Measurements from ENCODE around the gene FRYL.
"Not testable (repeated sequence)": the region's sequence is repeated elsewhere in the genome, so short reads cannot be mapped to it uniquely, and the experiment has no call there.

Gene FRYL

DNA sequence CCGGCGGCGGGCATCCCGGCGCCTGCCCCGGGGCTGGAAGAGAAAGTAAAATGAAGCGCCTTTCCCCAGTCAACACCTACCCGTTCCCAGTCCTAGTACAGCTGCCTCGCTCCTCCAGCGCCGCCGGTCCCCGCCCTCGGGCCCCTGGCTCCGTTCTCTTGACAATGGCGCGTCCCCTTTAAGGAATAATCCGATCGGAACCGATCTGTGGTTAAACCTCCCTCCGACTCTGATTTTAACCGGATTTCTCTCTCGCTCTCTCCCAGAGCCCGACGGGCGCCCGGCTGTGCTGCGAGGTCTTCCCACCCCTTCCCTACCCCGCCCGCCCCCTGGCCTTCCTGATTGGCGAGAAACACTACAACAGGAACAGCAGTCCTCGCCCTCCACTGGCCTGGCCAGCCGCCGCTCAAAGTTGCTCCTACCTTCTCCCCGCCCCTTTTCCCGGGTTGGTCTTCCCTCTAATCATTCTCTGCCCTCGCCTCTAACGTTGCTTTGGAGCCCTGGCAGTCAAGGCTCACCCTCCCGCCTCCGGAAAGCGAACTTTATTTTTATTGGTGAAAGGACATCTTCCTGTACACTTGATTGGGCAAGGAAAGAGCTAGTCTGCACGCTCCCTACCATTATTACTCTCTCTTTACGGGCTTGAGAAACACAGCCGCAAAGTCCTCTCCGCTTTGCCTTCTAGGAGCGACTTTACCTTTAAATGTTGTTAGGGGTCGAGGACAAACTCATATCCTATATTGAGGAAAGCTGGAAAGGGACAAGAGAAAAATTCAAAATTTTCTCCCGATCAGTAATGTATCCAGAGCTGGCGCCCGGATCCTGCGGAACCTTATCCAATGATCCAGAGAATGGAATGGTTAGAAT is at the start of gene FRYL:
Gene FRYL, minus strand, starts transcription at position 282 of the 867 bp plus-strand sequence. CDS start 145,869 bp downstream, outside the sequence.
- peak; percentile 100 for DNase-seq

DNA sequence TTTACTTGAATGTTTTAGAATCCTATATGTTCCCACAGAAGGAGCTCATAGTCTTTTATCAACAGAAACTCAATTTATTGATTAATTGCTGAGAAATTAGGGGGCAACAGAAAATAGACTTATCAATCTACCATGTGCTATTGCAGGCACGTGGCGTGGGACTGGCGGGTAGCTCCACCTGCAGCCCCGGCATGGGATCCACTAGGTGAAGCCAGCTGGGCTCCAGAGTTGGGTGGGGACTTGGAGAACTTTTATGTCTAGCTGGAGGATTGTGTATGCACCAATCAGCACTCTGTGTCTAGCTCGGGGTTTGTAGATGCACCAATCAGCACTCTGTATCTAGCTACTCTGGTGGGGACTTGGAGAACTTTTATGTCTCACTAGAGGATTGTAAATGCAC is 47.5 kb upstream of the FRYL start:
- DNase-seq: no peak

DNA sequence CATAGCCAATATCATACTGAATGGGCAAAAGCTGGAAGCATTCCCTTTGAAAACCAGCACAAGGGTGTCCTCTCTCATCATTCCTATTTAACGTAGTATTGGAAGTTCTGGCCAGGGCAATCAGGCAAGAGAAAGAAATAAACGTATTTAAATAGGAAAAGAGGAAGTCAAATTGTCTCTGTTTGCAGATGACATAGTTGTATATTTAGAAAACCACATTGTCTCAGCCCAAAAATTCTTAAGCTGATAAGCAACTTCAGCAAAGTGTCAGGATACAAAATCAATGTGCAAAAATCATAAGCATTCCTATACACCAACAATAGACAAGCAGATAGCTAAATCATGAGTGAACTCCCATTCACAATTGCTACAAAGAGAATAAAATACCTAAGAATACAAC is 41.4 kb upstream of the FRYL start:
- DNase-seq: not testable (repeated sequence)

DNA sequence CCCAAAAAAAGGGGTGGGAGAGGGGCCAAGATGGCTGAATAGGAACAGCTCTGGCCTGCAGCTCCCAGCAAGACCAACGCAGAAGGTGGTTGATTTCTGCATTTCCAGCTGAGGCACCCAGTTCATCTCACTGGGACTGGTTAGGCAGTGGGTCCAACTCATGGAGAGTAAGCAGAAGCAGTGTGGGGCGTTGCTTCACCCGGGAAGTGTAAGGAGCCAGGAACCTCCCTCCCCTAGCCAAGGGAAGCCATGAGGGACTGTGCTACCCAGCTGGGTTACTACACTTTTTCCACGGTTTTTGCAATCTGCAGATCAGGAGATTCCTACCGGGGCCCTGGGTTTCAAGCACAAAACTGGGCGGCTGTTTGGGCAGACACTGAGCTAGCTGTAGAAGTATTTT is 36.9 kb upstream of the FRYL start:
- DNase-seq: no peak

DNA sequence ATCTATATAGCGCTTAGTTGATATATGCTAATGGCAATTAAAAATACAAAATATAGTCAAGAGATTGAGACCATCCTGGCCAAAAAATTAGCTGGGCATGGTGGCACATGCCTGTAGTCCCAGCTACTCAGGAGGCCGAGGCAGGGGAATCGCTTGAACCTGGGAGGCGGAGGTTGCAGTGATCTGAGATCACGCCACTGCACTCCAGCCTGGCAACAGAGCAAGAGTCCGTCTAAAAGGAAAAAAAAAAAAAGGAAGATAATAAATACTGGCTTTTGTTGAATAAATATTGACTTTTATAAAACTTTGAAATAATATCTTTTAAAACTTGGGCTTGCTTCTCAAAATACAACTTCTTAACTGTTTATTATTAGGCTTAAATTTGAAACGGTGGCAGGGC is 36.2 kb upstream of the FRYL start:
- not testable (repeated sequence) for DNase-seq

DNA sequence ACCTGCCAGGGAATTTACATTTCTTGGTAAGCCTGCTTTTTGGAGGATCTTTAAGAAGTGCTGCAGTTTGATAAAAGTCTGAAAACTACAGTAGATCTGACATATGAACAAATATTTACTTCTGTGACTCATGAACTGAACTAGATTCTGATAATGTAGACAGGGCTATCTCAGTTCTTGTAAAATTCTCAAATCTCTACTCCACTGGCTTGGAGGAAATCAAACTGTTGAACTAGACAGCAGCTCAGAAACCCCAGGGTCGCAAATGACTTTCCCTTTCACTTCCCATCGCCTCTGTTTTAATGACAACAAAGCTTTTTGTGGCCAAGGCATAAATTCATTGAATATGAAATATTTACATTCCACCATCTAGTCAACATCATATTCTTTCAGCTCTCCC is 35.4 kb upstream of the FRYL start:
- DNase-seq: peak; percentile 26

DNA sequence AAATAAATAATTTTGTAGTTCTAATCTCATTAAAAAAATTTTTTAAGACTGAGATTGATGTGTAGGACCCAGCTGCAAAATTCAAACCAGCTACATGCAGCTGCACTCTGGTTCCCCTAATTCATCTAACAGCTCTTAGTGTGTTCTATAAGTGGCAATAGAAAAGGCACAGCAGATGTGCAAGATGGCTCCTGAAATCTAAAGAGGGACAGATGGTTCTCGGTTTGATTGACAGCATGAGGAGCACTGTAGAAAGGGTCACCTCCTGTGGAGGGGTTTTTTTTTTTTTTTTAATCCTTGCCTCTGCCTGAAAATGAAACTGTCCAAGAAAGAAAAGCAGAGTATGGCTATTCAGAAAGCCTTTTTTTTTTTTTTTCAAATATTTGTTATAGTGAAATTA is 33.9 kb upstream of the FRYL start:
- no peak for DNase-seq

DNA sequence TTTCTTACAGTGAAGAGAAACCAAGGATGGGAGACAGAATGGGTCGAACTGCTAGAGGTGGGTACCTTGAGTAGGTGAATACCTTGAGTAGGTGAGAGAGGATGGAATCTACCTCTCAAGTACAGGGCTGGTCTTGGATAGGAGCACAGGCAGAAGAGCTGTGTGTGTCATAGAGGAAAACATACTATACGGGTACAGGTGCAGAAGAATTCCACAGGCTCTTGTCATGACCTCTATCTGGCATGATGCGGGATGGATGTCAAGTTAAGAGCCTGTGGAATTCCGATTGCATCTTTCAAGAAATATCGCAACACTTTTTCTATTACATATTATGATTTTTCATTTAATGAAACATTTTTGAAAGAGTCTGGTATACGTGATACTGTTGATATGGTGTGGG is 32.8 kb upstream of the FRYL start:
- no peak for DNase-seq

DNA sequence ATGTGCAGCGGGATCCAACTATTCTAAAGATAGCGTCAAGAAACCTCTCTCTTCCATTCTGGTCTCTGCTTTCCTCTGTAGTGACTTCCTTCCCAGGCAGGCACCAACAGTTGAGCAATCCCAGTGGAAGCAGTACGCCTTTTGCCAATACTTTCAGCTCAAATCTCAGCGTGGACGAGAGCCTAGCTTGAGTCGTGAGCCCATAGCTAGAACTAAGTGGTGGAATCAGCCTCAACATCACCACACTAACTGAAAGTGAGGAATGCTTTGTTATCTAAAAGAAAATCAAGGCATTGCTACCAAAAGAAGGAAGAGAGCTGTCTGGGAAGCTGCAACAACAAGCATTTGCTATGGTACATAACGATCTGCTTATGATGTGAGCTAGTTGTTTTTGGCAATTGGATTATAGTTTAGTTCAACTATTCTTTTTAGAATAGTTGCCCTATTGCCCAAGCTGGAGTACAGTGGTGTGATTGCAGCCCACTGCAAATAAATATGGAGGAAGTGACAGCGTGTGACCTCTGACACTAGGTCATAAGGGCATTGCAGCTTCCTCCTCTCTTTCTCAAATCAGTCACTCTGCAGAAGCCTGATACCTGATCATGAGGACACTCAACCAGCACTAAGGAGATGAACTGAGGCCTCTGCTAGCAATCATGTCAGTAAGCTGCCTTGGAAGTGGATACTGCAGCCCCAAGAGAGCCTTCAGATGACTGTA is 24.7 kb upstream of the FRYL start:
- DNase-seq: peak; percentile 64

DNA sequence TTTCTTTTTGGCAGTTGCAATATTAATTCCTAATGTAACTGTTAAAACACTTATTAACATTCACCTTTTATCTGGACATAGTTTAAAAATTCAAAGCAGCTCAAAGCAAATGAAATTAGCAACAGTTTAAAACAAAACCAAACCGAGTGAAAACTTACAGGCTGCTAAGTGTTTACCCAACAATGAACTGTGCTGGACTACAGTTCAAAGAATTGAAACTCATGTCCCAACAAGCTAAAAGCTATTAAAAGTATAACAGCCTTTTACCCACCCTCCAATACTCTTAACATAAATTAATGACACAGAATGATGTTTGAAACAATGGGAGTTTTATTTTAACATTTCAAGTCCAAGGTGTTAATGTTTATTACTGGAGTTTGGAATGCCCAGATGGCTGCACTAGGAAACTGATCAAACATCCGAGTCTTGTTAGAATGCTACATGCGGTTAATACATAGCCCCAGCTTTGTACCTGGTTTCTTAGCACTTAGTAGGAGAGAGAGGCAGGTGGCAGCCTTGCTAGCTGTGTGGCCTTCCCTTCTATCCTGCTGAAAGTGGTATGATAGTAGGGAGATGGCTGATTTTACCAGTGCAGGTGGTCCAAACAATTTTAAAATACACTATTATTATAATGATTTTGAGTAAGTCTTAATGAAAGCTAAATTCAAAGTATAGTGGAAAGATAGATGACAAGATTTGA is 21.1 kb upstream of the FRYL start:
- DNase-seq: no peak

DNA sequence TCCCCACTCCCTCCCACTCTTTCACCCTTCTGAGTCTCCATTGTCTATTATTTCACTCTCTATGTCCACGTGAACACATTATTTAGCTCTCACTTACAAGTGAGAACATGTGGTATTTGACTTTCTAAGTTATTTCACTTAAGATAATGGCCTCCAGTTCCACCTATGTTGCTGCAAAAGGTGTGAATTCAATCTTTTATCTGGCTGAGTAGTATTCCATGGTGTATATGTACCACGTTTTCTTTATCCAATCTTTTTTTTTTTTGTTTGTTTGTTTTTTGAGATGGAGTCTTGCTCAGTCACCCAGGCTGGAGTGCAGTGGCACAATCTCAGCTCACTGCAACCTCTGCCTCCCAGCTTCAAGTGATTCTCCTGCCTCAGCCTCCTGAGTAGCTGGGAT is 20.1 kb upstream of the FRYL start:
- DNase-seq: not testable (repeated sequence)

DNA sequence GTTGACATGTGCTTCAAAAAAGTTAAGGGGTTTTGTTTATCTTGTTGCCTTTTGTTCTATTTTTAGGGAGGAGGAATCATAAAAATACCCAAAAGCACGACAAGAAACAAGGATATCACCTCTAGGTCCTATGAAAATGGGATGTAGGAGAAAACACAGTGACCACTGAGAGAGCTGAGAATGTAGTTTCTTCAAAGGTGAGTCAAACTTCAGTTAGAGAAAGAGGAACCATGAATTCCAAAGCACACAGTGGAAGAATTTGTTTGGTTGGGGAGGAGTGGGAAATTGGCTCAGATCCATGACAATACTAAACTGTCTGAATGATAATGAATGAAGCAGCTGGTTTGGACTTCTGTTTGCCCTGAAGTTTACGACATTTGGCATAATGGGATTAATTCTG is 19.1 kb upstream of the FRYL start:
- no peak for DNase-seq

DNA sequence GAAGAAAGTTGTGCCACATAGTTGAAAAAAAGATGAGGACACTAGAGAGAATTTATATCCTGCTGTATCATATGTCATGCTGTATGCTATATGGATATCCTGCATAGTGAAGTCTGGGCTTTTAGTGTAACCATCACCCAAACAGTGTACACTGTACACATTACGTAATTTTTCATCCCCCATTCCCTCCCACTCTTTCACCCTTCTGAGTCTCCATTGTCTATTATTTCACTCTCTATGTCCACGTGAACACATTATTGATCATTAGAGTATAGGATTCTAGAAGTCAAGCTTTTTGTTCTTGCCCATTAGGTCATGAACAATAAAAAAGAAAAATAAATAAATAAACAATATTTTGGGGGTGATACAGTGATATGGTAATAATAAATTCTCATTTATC is 18.0 kb upstream of the FRYL start:
- no peak for DNase-seq

DNA sequence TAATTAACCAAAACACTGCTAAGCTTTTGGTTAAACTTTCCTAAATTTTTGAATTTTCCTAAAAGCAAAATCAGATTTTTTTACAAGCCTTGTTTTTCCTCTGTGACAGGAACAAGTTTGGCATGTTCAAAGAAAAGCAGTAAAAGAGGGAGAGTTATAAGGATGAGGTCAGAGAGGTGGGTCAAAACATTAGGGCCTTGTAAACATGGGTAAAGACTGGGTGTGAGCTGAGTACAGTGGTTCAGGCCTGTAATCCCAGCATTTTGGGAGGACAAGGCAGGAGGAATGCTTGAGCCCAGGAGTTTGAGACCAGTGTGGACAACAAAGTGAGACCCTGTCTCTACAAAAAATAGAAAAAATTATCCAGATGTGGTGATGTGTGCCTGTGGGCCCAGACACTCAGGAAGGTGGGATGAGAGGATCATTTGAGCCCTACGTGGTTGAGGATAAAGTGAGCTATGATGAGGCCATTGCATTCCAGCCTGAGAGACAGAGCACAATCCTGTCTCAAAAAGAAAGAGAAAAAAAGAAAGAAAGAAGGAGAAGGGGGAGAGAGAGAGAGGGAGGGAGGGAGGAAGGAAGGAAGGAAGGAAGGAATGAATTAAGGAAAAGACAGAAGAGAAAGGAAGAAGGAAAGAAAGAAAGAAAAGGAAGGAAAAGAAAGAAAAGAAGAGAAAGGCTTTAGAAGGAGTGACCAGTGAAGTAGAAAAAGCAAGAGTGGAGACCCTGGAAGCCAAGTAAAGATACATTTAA is 17.0 kb upstream of the FRYL start:
- no peak for DNase-seq

DNA sequence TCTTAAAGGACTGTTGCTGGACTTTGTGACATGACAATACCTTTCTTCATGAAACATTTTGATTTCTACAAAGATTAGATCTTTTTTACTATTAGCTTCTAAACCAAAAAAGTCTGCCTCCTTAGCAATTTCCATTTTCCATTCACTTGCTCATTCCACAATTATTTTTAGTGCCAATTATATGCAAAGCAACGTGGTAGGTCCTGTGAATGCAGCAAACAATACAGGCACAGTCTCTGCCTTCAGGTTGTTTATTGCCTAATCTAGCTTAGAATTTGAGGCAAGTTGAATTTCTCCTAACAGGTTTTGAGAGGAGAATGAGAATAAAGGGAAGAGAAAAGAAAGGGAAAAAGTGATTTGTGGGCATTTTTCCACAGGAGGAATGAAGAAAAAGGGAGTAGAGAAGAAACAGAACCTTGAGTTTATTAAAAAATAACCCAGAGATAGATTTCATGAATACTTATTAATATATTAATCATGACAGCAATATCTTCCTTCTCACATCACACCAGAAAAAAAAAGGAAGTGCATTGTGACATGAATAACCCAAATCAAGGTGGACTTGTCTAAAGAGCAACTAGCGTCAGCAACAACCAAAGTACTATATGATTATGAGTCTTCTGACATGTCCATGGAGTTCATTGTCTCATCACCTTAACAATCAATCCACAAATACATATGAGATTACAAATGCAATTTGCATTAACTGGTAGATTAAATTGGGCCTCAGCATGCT is 16.3 kb upstream of the FRYL start:
- no peak for DNase-seq

DNA sequence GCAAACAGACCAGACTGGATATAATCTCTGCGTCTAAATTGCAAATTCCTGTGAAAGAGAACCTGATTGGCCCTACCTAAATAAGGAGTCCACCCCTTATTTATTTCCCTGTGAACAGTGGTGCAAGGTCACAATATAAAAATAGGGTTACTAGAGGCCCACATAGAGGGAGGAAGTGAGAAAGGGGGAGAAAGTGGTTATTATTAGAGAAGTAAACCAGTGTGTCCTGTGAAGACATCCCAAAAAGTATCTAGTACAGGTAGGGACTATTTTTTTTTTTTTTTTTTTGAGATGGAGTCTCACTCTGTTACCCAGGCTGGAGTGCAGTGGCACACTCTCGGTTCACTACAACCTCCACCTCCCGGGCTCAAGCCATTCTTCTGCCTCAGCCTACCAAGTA is 15.0 kb upstream of the FRYL start:
- DNase-seq: no peak

DNA sequence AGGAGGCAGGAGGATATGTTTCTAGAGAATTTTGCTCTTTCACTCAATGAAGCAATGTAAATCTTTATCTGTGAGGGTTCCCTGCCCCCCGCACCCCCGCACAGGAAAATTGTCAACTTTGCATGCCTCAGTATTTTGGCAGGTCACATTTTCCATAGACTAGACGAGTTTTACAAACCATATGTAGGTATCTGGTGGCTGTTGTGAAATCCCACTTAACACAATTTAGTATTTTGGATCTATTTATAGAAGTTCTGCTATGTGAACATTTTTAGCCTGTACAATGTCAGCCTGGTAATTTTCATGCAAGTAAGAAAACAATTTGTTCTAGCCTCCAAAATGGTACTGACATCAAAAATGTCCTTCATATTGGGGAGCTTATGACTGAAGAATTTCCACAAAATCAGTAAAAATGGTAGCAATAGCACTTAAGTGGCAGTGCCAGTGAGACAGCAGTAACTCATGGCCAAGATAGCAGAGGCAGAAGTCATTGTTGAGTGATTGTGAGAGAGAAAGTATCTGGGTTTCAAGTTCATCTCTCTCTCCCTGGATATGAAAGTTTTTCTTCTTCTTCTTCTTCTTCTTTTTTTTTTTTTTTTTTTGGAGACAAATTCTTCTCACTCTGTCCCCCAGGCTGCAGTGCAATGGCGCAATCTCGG is 12.4 kb upstream of the FRYL start:
- DNase-seq: peak; percentile 36

DNA sequence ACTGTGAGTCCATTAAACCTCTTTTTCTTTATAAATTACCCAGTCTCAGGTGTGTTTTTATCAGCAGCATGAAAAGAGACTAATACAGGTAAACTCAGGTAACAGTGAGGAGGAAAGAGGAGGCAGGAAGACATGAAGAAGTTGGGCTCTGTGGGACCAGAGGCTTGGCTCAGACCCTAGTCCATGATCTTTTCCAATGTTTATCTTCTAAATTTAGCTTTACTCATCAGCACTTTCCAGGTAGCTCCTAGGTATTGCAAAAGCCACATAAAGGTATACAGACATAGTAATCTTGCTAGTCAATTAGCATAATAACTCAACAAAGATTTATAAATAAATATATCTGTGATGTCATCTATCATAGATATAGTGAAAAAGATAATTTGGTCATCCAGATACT is 11.2 kb upstream of the FRYL start:
- DNase-seq: no peak

DNA sequence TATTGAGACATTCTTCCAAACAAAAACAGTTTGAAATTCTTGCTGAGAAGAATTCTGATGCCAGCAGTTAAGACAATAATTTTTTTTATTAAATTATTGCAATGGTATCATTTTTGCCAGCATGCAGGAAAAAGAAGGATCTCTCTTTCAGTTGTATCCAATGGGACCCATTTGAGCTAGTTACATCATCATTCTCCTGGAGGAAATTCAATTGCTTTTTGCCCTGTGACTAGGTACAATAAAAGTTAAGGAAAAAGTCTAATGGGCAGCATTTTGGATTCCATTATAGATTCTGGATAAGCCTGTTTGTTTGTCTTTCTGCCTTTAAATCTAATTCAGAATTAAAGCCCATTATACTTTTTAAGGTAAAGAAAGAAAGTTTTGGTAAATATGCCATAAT is 10.5 kb upstream of the FRYL start:
- no peak for DNase-seq

DNA sequence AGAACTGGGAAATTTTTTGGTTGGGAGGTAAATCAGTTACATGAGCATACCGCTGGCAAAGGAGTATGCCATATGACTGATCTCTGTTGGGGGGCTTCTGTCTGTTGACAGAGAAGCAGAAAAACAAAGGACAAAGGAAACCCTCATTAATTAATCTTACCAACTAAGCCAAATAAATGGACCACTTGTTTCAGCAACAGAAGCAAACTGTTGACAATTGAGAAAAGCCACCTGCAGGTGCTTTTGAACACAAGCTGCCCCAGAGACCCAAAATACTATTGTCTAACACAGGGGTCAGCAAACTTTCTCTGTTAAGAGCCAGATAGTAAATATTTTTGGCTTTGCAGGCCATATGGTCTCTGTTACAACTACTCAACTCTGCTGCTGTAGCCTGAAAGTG is 7.0 kb upstream of the FRYL start:
- DNase-seq: no peak

DNA sequence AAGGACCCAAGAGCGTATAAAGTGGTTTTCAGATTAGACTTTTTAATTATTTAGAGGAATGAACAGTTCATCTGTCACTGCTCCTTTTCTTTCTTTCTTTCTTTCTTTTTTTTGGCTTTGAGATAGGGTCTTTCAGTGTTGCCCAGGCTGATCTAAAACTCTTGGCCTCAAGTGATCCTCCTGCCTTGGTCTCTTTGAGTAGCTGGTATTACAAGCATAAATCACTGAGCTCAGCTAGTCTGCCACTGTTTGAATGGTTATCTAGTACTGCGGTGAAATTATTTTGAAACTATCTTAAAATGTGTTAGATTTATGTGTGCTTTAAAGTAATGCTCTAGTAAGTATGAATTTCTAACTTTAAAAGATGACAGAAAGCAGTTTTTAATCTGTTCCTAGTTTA is 6.5 kb upstream of the FRYL start:
- DNase-seq: no peak

DNA sequence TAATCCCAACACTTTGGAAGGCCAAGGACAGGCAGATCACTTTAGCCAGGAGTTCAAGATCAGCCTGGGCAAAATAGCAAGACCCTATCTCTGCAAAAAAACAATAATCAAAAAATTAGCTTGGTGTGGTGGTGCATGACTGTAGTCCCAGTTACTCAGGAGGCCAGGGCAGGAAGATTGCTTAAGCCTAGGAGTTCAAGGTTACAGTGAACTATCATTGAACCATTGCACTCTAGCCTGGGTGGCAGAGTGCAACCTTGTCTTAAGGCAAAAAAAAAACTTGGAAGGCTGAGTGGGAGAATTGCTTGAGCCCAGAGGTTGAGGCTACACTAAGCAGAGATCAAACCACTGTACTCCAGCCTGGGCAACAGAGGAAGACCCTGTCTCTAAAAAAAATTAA is 5.2 kb upstream of the FRYL start:
- DNase-seq: no peak

Measured in suppressor macrophage treated with lipopolysaccharide for 4 hours (primary cell).